HCT116 (cell line): Measurements from ENCODE around the gene SMIM41. TPM values are rescaled to one million over a fixed set of nuclear protein-coding genes. Genes with fewer than 3 reads are reported as not detected.

ENCODE experiments used
- ATAC-seq: fragments of 200-7000 bp; cut with Tn5 transposase; 2 replicates; pipeline ENCODE4 v1.9.1; 2020; ENCODE audit warnings: mild to moderate bottlenecking, moderate library complexity
- BruUV-seq: library from RNA; stranded (reverse); fragments of 400-500 nt; replicated peaks from 2 replicates; lab custom pipeline; 2021; lab: Mats Ljungman, UMichigan
- CTCF ChIA-PET: fragments of 300-600 bp; sonication (Branson Sonifier 250); formaldehyde crosslinking; loops from one replicate; lab custom pipeline; 2021; ENCODE audit warnings: antibody characterized with exemption; lab: Charles Lee
- POLR2A ChIA-PET: fragments of 300-600, 350-600 bp; sonication (Branson Sonifier 250); formaldehyde crosslinking; loops from one replicate; lab custom pipeline; 2021; ENCODE audit warnings: antibody characterized with exemption; lab: Charles Lee
- RAD21 ChIA-PET, 2 experiments: fragments of 300-600 bp; sonication (Branson Sonifier 250); formaldehyde crosslinking; loops; one replicate each; lab custom pipeline; 2023; ENCODE audit warnings: low total read pairs in 2 of 2; ENCODE audit not compliant: uncharacterized antibody in 2 of 2, unreplicated experiment in 2 of 2, low non-redundant PET in 1 of 2; lab: Charles Lee
- DNase-seq: peaks from one replicate; pipeline ENCODE4 v3.0.0-alpha.2; 2010; ENCODE audit warnings: low read depth, low spot score
- H2AFZ ChIP-seq: fragments of 200-600 bp; shearing (Covaris generic), sonication (generic); 2 replicates; pipeline ENCODE4 v1.6.1; 2017; ENCODE audit warnings: low read depth, mixed run types, mixed read lengths, antibody characterized with exemption, low read length; ENCODE audit not compliant: poor library complexity, severe bottlenecking
- H3K27ac ChIP-seq: 2 replicates; pipeline ENCODE4 v1.5.1; 2012; ENCODE audit warnings: low read depth, low read length
- H3K27me3 ChIP-seq: fragments of 200-600 bp; sonication (generic); 2 replicates; pipeline ENCODE4 v1.6.1; 2016; ENCODE audit warnings: mixed run types, low read length, mixed read lengths; ENCODE audit not compliant: insufficient read depth
- H3K36me3 ChIP-seq, 2 experiments: fragments of 200-500 bp in 1 of 2; fragments of 200-600 bp in 1 of 2; sonication (Bioruptor generic) in 1 of 2; sonication (generic) in 1 of 2; 2 replicates each; pipeline versions ENCODE4 v1.5.1 to v1.6.1; 2014 to 2016; ENCODE audit warnings: low read length in 2 of 2, inconsistent platforms in 1 of 2, mixed read lengths in 1 of 2, mixed run types in 1 of 2; ENCODE audit not compliant: insufficient read depth in 2 of 2, control insufficient read depth in 1 of 2
- H3K4me1 ChIP-seq, 2 experiments: fragments of 200-600 bp in 1 of 2; sonication (generic) in 1 of 2; 2 replicates each; pipeline versions ENCODE4 v1.5.1 to v1.6.1; 2012 to 2017; ENCODE audit warnings: low read length in 2 of 2, inconsistent platforms in 1 of 2, mild to moderate bottlenecking in 1 of 2, mixed read lengths in 1 of 2, mixed run types in 1 of 2, moderate library complexity in 1 of 2; ENCODE audit not compliant: insufficient read depth in 2 of 2, control insufficient read depth in 1 of 2
- H3K4me2 ChIP-seq: fragments of 200-600 bp; sonication (generic); 2 replicates; pipeline ENCODE4 v1.6.1; 2017; ENCODE audit warnings: mixed run types, low read length, mixed read lengths
- H3K4me3 ChIP-seq, 2 experiments: fragments of 200-600 bp in 1 of 2; sonication (generic) in 1 of 2; replicated peaks in 1 of 2; 2 replicates each; pipeline ENCODE4 v1.5.1; 2011 to 2016; ENCODE audit warnings: low read length in 2 of 2, control low read depth in 1 of 2, low read depth in 1 of 2, mild to moderate bottlenecking in 1 of 2, mixed read lengths in 1 of 2, mixed run types in 1 of 2
- H3K79me2 ChIP-seq: fragments of 200-600 bp; sonication (generic); 2 replicates; pipeline ENCODE4 v1.6.1; 2017; ENCODE audit warnings: mild to moderate bottlenecking, mixed run types, low read length, moderate library complexity, mixed read lengths; ENCODE audit not compliant: insufficient read depth
- H3K9ac ChIP-seq: fragments of 200-600 bp; sonication (generic); 2 replicates; pipeline ENCODE4 v1.6.1; 2016; ENCODE audit warnings: low read length, mixed read lengths
- H3K9me2 ChIP-seq: fragments of 200-600 bp; sonication (generic), shearing (Covaris generic); 2 replicates; pipeline ENCODE4 v1.6.1; 2017; ENCODE audit warnings: mixed run types, mild to moderate bottlenecking, moderate library complexity; ENCODE audit not compliant: insufficient read depth
- H3K9me3 ChIP-seq, 2 experiments: fragments of 200-500 bp in 1 of 2; fragments of 200-600 bp in 1 of 2; sonication (Bioruptor generic) in 1 of 2; sonication (generic) in 1 of 2; 2 replicates each; pipeline ENCODE4 v1.6.1; 2014 to 2017; ENCODE audit warnings: low read length in 2 of 2, mixed read lengths in 2 of 2, inconsistent platforms in 1 of 2, low read depth in 1 of 2, mild to moderate bottlenecking in 1 of 2, mixed run types in 1 of 2, moderate library complexity in 1 of 2; ENCODE audit not compliant: control insufficient read depth in 1 of 2, insufficient read depth in 1 of 2
- H4K20me1 ChIP-seq: fragments of 200-600 bp; sonication (generic), shearing (Covaris generic); 2 replicates; pipeline ENCODE4 v1.6.1; 2017; ENCODE audit warnings: mixed run types, mild to moderate bottlenecking, moderate library complexity; ENCODE audit not compliant: insufficient read depth
- ELF1 ChIP-seq: IDR thresholded peaks from 2 replicates; pipeline ENCODE4 v1.6.1; 2012; ENCODE audit warnings: low read depth, borderline replicate concordance
- SP1 ChIP-seq: IDR thresholded peaks from 2 replicates; pipeline ENCODE4 v1.6.1; 2012; ENCODE audit warnings: low read depth
- intact Hi-C: fragments of 100-400 bp; cut with micrococcal nuclease; formaldehyde crosslinking; loops from 2 replicates; pipeline ENCODE4 v1.10.0; 2022
- total RNA-seq: library from RNA; stranded (reverse); gene quantifications from one replicate; pipeline ENCODE4 v1.2.1, GENCODE V29; 2021; ENCODE audit not compliant: unreplicated experiment
- TF ChIP-seq, protein P1 (sequence below): IDR thresholded peaks from 2 replicates; pipeline ENCODE4 v1.6.1; 2012; ENCODE audit warnings: low read depth

SMIM41 gene
- total RNA-seq, 1 experiment from 2014 or later: not detected

DNA sequence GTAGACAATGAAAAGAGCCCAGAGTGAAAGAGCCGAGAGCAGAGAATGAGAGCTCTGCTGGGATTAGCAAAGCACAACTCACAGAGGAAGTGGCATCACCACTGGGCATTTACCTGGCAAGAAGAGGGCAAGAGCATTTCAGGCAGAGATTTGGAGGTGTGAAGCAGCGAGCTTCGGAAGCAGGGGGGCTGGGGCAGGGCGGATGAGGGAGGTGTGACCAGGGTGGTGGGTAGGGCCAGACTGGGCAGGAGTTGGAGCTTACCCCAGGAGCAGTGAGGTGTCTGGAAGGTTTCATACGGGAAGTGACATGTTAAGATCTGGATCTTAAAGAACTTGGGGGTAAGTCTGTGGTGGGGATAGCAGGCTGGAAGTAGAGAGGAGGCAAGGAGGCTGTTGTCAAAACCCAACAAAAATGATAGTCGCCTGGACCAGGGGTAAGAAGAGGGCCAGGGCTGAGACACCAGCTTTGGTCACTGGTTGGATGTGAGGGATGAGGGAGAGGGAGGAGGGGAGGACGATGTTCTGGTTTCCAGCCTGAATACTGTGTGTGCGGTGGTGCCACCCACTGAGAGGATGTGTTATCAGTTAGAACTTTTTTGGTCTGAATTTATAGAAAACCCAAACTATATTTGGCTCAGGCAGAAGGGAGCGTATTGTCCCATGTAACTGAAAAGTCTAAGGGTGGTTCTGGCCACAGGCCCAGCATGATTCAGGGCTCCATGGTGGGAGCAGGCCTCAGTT is 5.2 kb downstream of the SMIM41 start:
- Histone ChIP-seq H3K9ac (no peak overlapping the region), H3K4me2 (no peak overlapping the region), H3K36me3 (no peaks in the 10 kb centered on the region), H3K27me3 (peaks cover 7% of the 10 kb centered on the region), H3K27ac (no peak overlapping the region), H2AFZ (no peak overlapping the region), H3K4me3 (no peak overlapping the region), H3K9me2 (no peaks in the 10 kb centered on the region), H4K20me1 (no peaks in the 10 kb centered on the region), H3K79me2 (no peaks in the 10 kb centered on the region), H3K9me3 (no peaks in the 10 kb centered on the region), H3K4me1 (peaks cover 0 to 5% of the 10 kb centered on the region in 2 experiments; a peak in 1 of 4 replicates)
- no TSS peak for BruUV-seq
- DNase-seq: no peak
- no peak for TF ChIP-seq SP1
- TF ChIP-seq, protein P1, sequence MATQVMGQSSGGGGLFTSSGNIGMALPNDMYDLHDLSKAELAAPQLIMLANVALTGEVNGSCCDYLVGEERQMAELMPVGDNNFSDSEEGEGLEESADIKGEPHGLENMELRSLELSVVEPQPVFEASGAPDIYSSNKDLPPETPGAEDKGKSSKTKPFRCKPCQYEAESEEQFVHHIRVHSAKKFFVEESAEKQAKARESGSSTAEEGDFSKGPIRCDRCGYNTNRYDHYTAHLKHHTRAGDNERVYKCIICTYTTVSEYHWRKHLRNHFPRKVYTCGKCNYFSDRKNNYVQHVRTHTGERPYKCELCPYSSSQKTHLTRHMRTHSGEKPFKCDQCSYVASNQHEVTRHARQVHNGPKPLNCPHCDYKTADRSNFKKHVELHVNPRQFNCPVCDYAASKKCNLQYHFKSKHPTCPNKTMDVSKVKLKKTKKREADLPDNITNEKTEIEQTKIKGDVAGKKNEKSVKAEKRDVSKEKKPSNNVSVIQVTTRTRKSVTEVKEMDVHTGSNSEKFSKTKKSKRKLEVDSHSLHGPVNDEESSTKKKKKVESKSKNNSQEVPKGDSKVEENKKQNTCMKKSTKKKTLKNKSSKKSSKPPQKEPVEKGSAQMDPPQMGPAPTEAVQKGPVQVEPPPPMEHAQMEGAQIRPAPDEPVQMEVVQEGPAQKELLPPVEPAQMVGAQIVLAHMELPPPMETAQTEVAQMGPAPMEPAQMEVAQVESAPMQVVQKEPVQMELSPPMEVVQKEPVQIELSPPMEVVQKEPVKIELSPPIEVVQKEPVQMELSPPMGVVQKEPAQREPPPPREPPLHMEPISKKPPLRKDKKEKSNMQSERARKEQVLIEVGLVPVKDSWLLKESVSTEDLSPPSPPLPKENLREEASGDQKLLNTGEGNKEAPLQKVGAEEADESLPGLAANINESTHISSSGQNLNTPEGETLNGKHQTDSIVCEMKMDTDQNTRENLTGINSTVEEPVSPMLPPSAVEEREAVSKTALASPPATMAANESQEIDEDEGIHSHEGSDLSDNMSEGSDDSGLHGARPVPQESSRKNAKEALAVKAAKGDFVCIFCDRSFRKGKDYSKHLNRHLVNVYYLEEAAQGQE: no peak
- TF ChIP-seq ELF1: no peak
- POLR2A ChIA-PET: no interaction called here
- intact Hi-C loops: no loop called here
- no peak for ATAC-seq
- RAD21 ChIA-PET: no interaction called here
- CTCF ChIA-PET: interaction anchor here (1.1 to 8.9 kb wide), 2 partner anchors 35 to 60 kb away, joined by 4 to 123 read pairs; no protein-coding TSS in a partner anchor
